NB4 (cell line): ENCODE measurements around the gene GOLGA2.

Source experiments
- CTCF ChIP-seq: IDR thresholded peaks from one replicate; pipeline ENCODE4 v1.5.1; 2012; ENCODE audit warnings: low read depth, low read length
- MAX ChIP-seq: IDR thresholded peaks from 2 replicates; pipeline ENCODE4 v1.6.1; 2011; ENCODE audit warnings: low read depth, low read length
- MYC ChIP-seq: IDR thresholded peaks from 2 replicates; pipeline ENCODE4 v1.6.1; 2011; ENCODE audit warnings: low read depth, low read length
- POLR2A ChIP-seq: IDR thresholded peaks from 2 replicates; pipeline ENCODE4 v1.6.1; 2011; ENCODE audit warnings: mild to moderate bottlenecking; ENCODE audit not compliant: insufficient read length; ENCODE audit errors: extremely low read depth

DNA sequence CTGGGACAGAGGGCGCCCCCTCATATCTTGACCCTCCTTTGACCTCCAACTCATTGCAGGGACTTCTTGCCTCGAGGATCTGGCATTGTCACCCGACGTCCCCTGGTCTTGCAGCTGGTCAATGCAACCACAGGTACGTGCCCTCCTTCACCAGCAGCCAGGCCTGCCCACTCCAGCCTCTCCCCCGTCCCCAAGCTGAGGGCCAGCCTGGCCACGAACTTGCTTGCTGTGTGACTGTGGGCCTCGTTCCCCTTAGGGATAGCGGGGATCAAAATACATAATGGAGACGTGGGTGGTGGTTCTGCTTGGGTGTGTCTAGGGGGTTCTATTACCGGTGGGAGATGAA is 57.7 kb downstream of the GOLGA2 start:
- TF ChIP-seq CTCF (no peak), POLR2A (no peak), MAX (no peak), MYC (no peak)
